ENCODE data around the gene ZNF81.

- TF ChIP-seq CTCF (IDR thresholded peaks at IDR 0.05), result no peak
- TF ChIP-seq POLR2A (IDR thresholded peaks at IDR 0.05), result no peak
Measured at GRCh38 chrX:47864785-47865184, 28.1 kb downstream of the ZNF81 start.
